Mucosa of descending colon (tissue), 3 donors: ENCODE data around the gene ACSS1. TPM values are rescaled to one million over a fixed set of nuclear protein-coding genes. Genes with fewer than 3 reads are reported as not detected.

Experiments
- ATAC-seq: fragments of 200-7000 bp; cut with Tn5 transposase; one replicate; pipeline ENCODE4 v1.9.1; 2020; ENCODE audit warnings: mild to moderate bottlenecking, moderate library complexity
- DNase-seq, 3 donors: peaks; one replicate each; pipeline ENCODE4 v3.0.0-alpha.2; 2020
- H3K36me3 ChIP-seq: fragments of 200-600 bp; one replicate; pipeline ENCODE4 v1.8.0; 2021; ENCODE audit warnings: low read depth, mild to moderate bottlenecking
- H3K4me1 ChIP-seq: fragments of 200-600 bp; one replicate; pipeline ENCODE4 v1.8.0; 2021; ENCODE audit warnings: low read depth, mild to moderate bottlenecking
- H3K4me3 ChIP-seq: fragments of 200-600 bp; one replicate; pipeline ENCODE4 v1.8.0; 2021; ENCODE audit warnings: mild to moderate bottlenecking
- H3K9me3 ChIP-seq: fragments of 200-600 bp; one replicate; pipeline ENCODE4 v1.8.0; 2021; ENCODE audit warnings: mild to moderate bottlenecking
- CTCF ChIP-seq: fragments of 200-600 bp; IDR thresholded peaks from one replicate; pipeline ENCODE4 v1.8.0; 2022; ENCODE audit warnings: antibody characterized with exemption, mild to moderate bottlenecking
- intact Hi-C, 2 donors: fragments of 100-400 bp; cut with DNase I in 1 of 2; cut with micrococcal nuclease in 1 of 2; formaldehyde crosslinking; loops; one replicate each; pipeline versions ENCODE4 v1.11.0 to v1.11.1; 2022; cut with DNase I, micrococcal nuclease
- total RNA-seq, 3 donors: library from RNA; stranded (reverse); fragmentation: NEBNext Ultra II Directional in 2 of 3; extraction: Animal tissue kit (Norgen Biotek cat#: 25700) in 2 of 3; gene quantifications; one replicate each; pipeline versions ENCODE4 v1.2.1 to v1.2.4, GENCODE V29; 2021 to 2023
- donor health status: DM: no; HTN: no; CAD: no; lungs with moderate emphysema.
- donor health status: DM: no; HTN: no; CAD: no.
- donor health status: DM: no; HTN: yes; CAD: no.

The ACSS1 gene
- total RNA-seq, 3 donors from 2014 or later = 29.8 to 37.9 (median 36.9) TPM

GRCh38 chr20:25025986-25026605, 31.8 kb downstream of the ACSS1 start:
- no peak overlapping the region for H3K4me3 ChIP-seq
- intact Hi-C loops = no loop called here
- peak in 2 of 3 donors; percentile 7 to 14 for DNase-seq
- no peak for ATAC-seq
- no peak for TF ChIP-seq CTCF
- H3K4me1 ChIP-seq = peaks cover 7% of the 10 kb centered on the region
- H3K36me3 ChIP-seq = no peaks in the 10 kb centered on the region
- H3K9me3 ChIP-seq = no peaks in the 10 kb centered on the region

- intact Hi-C loops = no loop called here
- H3K4me1 ChIP-seq = peaks cover 7% of the 10 kb centered on the region
- H3K4me3 ChIP-seq = no peak overlapping the region
- DNase-seq (peak in 1 of 3 donors; percentile 8), ATAC-seq (no peak)
- no peak for TF ChIP-seq CTCF
- no peaks in the 10 kb centered on the region for H3K36me3 ChIP-seq
- no peaks in the 10 kb centered on the region for H3K9me3 ChIP-seq
These were observed 32.7 kb downstream of the ACSS1 start for GRCh38 chr20:25025091-25025861.

GRCh38 chr20:25024171-25024570, 33.8 kb downstream of the ACSS1 start:
- ATAC-seq (no peak), DNase-seq (peak in 1 of 3 donors; percentile 10)
- H3K36me3 ChIP-seq = no peaks in the 10 kb centered on the region

GRCh38 chr20:25023356-25023755, 34.6 kb downstream of the ACSS1 start:
- peak in 1 of 3 donors; percentile 20 for DNase-seq

More at GRCh38 chr20:25024171-25024570, 33.8 kb downstream of the ACSS1 start:
- H3K4me3 ChIP-seq = no peak overlapping the region
- H3K9me3 ChIP-seq = no peaks in the 10 kb centered on the region
- no peak for TF ChIP-seq CTCF
- intact Hi-C loops = no loop called here
- H3K4me1 ChIP-seq = peaks cover 7% of the 10 kb centered on the region

GRCh38 chr20:25022680-25023079, 35.3 kb downstream of the ACSS1 start:
- Histone ChIP-seq H3K36me3 (no peaks in the 10 kb centered on the region), H3K4me1 (peaks cover 11% of the 10 kb centered on the region), H3K9me3 (no peaks in the 10 kb centered on the region), H3K4me3 (no peak overlapping the region)
- peak; percentile 94 for ATAC-seq
- TF ChIP-seq CTCF = no peak
- peak; percentile 83 to 89 (median 88) for DNase-seq
- intact Hi-C loops = no loop called here

More at GRCh38 chr20:25023356-25023755, 34.6 kb downstream of the ACSS1 start:
- TF ChIP-seq CTCF = no peak
- ATAC-seq = no peak
- intact Hi-C loops = no loop called here
- Histone ChIP-seq H3K9me3 (no peaks in the 10 kb centered on the region), H3K4me3 (no peak overlapping the region), H3K36me3 (no peaks in the 10 kb centered on the region), H3K4me1 (peaks cover 7% of the 10 kb centered on the region)
